ENCODE data around the gene BCAS4. TPM values are rescaled to one million over a fixed set of nuclear protein-coding genes. Genes with fewer than 3 reads are reported as not detected.

Gene BCAS4
- total RNA-seq, 4 donors from 2014 or later = 0.18 to 2.3 (median 0.54) TPM

- H3K27ac ChIP-seq = no peak overlapping the region
- no peaks in the 10 kb centered on the region for H3K9me3 ChIP-seq
- intact Hi-C loops (cut with DNase I) = no loop called here
- peaks cover 0 to 25% (median 0%) of the 10 kb centered on the region in 3 donors for H3K4me1 ChIP-seq
- H3K4me3 ChIP-seq = no peak overlapping the region
- no peaks in the 10 kb centered on the region for H3K36me3 ChIP-seq
- DNase-seq = no peak
- TF ChIP-seq CTCF (IDR thresholded peaks at IDR 0.05) (no peak), POLR2A (IDR thresholded peaks at IDR 0.05) (no peak)
- 78 to 80% methylated on average over 8 to 9 of the region's 9 CpGs for WGBS, 2 donors
- H3K27me3 ChIP-seq = no peaks in the 10 kb centered on the region
These were observed 18.9 kb downstream of the BCAS4 start for GRCh38 chr20:50813801-50814200.

GRCh38 chr20:50814438-50815161, 19.7 kb downstream of the BCAS4 start:
- intact Hi-C loops (cut with DNase I) = no loop called here
- Histone ChIP-seq H3K36me3 (no peaks in the 10 kb centered on the region), H3K4me1 (peaks cover 0 to 29% (median 0%) of the 10 kb centered on the region in 3 donors), H3K4me3 (no peak overlapping the region), H3K27ac (no peak overlapping the region), H3K9me3 (no peaks in the 10 kb centered on the region), H3K27me3 (no peaks in the 10 kb centered on the region)
- no peak for DNase-seq
- TF ChIP-seq POLR2A (IDR thresholded peaks at IDR 0.05) = no peak
- no peak for TF ChIP-seq CTCF (IDR thresholded peaks at IDR 0.05)
- WGBS, 2 donors = 84 to 85% methylated on average over 8 to 9 of the region's 9 CpGs

- intact Hi-C loops (cut with DNase I) = no loop called here
These were observed 20.5 kb downstream of the BCAS4 start for GRCh38 chr20:50815162-50815989.

GRCh38 chr20:50817776-50818172, 22.9 kb downstream of the BCAS4 start:
- TF ChIP-seq CTCF (IDR thresholded peaks at IDR 0.05) (no peak), POLR2A (IDR thresholded peaks at IDR 0.05) (no peak)
- 69 to 76% methylated on average over 9 to 10 of the region's 10 CpGs for WGBS, 2 donors
- H3K4me1 ChIP-seq = peaks cover 0 to 29% (median 0%) of the 10 kb centered on the region in 3 donors
- DNase-seq = no peak
- H3K4me3 ChIP-seq = no peak overlapping the region
- intact Hi-C loops (cut with DNase I) = no loop called here
- H3K36me3 ChIP-seq = no peaks in the 10 kb centered on the region
- no peaks in the 10 kb centered on the region for H3K9me3 ChIP-seq
- peak overlapping the region; percentile 2 to 76 (median 64) for H3K27ac ChIP-seq
- no peaks in the 10 kb centered on the region for H3K27me3 ChIP-seq

More at GRCh38 chr20:50815162-50815989, 20.5 kb downstream of the BCAS4 start:
- TF ChIP-seq POLR2A (IDR thresholded peaks at IDR 0.05) = no peak
- TF ChIP-seq CTCF (IDR thresholded peaks at IDR 0.05) = no peak
- Histone ChIP-seq H3K27me3 (no peaks in the 10 kb centered on the region), H3K9me3 (no peaks in the 10 kb centered on the region), H3K36me3 (no peaks in the 10 kb centered on the region), H3K4me1 (peaks cover 0 to 29% (median 0%) of the 10 kb centered on the region in 3 donors), H3K27ac (peak overlapping the region in 2 of 4 donors; percentile 9 to 58), H3K4me3 (no peak overlapping the region)
- no peak for DNase-seq
- 46 to 49% methylated on average over 12 to 15 of the region's 15 CpGs for WGBS, 2 donors

GRCh38 chr20:50819349-50819748, 24.5 kb downstream of the BCAS4 start:
- Histone ChIP-seq H3K4me3 (no peak overlapping the region), H3K9me3 (no peaks in the 10 kb centered on the region), H3K27ac (no peak overlapping the region), H3K4me1 (peaks cover 0 to 34% (median 0%) of the 10 kb centered on the region in 3 donors), H3K36me3 (no peaks in the 10 kb centered on the region), H3K27me3 (no peaks in the 10 kb centered on the region)
- TF ChIP-seq POLR2A (IDR thresholded peaks at IDR 0.05) (no peak), CTCF (IDR thresholded peaks at IDR 0.05) (no peak)
- intact Hi-C loops (cut with DNase I) = no loop called here
- 74 to 98% methylated on average over 8 of the region's 8 CpGs for WGBS, 2 donors
- no peak for DNase-seq

Data from esophagus squamous epithelium (tissue), 5 donors.